Trophoblast cell (in vitro differentiated cells and primary cell): ENCODE measurements around the gene RAB21.

ENCODE experiments used
- DNase-seq, 2 donors: peaks; one replicate each; pipeline ENCODE4 v3.0.0-alpha.2; 2016
- H2AFZ ChIP-seq: 2 replicates; pipeline ENCODE4 v1.6.1; 2013; ENCODE audit warnings: low read length, moderate library complexity, mild to moderate bottlenecking; ENCODE audit not compliant: insufficient read depth, poor library complexity
- H2AK5ac ChIP-seq: 2 replicates; pipeline ENCODE4 v1.6.1; 2013; ENCODE audit warnings: mild to moderate bottlenecking, low read length
- H2BK120ac ChIP-seq: 2 replicates; pipeline ENCODE4 v1.6.1; 2013; ENCODE audit warnings: low read length, mild to moderate bottlenecking, moderate library complexity; ENCODE audit not compliant: insufficient read depth, poor library complexity
- H2BK12ac ChIP-seq: 2 replicates; pipeline ENCODE4 v1.6.1; 2013; ENCODE audit warnings: mild to moderate bottlenecking, low read length, moderate library complexity
- H2BK5ac ChIP-seq: 2 replicates; pipeline ENCODE4 v1.6.1; 2013; ENCODE audit warnings: low read length, low read depth, moderate library complexity, mild to moderate bottlenecking; ENCODE audit not compliant: poor library complexity
- H3K14ac ChIP-seq: 2 replicates; pipeline ENCODE4 v1.6.1; 2013; ENCODE audit warnings: mild to moderate bottlenecking, low read length
- H3K18ac ChIP-seq: 2 replicates; pipeline ENCODE4 v1.6.1; 2013; ENCODE audit warnings: mild to moderate bottlenecking, low read length
- H3K23ac ChIP-seq: 2 replicates; pipeline ENCODE4 v1.6.1; 2013; ENCODE audit warnings: low read length
- H3K27ac ChIP-seq: 2 replicates; pipeline ENCODE4 v1.5.1; 2013; ENCODE audit warnings: low read depth, mild to moderate bottlenecking, inconsistent platforms, low read length, moderate library complexity
- H3K27me3 ChIP-seq: 2 replicates; pipeline ENCODE4 v1.6.1; 2013; ENCODE audit warnings: inconsistent platforms, mild to moderate bottlenecking, low read length, moderate library complexity; ENCODE audit not compliant: insufficient read depth
- H3K36me3 ChIP-seq, 2 experiments: 1 replicate in 1 of 2; 2 replicates in 1 of 2; pipeline ENCODE4 v1.6.1; 2013; ENCODE audit warnings: low read length in 2 of 2, mild to moderate bottlenecking in 2 of 2, moderate library complexity in 1 of 2; ENCODE audit not compliant: insufficient read depth in 2 of 2, control insufficient read depth in 1 of 2
- H3K4ac ChIP-seq: 2 replicates; pipeline ENCODE4 v1.6.1; 2013; ENCODE audit warnings: low read depth, mild to moderate bottlenecking, low read length, moderate library complexity
- H3K4me1 ChIP-seq, 2 experiments: 1 replicate in 1 of 2; 2 replicates in 1 of 2; pipeline ENCODE4 v1.6.1; 2013; ENCODE audit warnings: low read length in 2 of 2, mild to moderate bottlenecking in 2 of 2, moderate library complexity in 1 of 2; ENCODE audit not compliant: insufficient read depth in 2 of 2, control insufficient read depth in 1 of 2
- H3K4me2 ChIP-seq: 2 replicates; pipeline ENCODE4 v1.6.1; 2013; ENCODE audit warnings: inconsistent platforms, mild to moderate bottlenecking, low read length, moderate library complexity
- H3K4me3 ChIP-seq: 2 replicates; pipeline ENCODE4 v1.5.1; 2013; ENCODE audit warnings: mild to moderate bottlenecking, low read depth, low read length, inconsistent platforms
- H3K79me1 ChIP-seq: one replicate; pipeline ENCODE4 v1.6.1; 2013; ENCODE audit warnings: low read length
- H3K79me2 ChIP-seq: 2 replicates; pipeline ENCODE4 v1.6.1; 2013; ENCODE audit warnings: low read length, mild to moderate bottlenecking; ENCODE audit not compliant: control insufficient read depth, insufficient read depth, poor library complexity
- H3K9ac ChIP-seq: 2 replicates; pipeline ENCODE4 v1.6.1; 2013; ENCODE audit warnings: mild to moderate bottlenecking, low read length
- H3K9me3 ChIP-seq: 2 replicates; pipeline ENCODE4 v1.6.1; 2013; ENCODE audit warnings: low read depth, mild to moderate bottlenecking, control low read depth, inconsistent platforms, low read length; ENCODE audit not compliant: insufficient read depth
- H4K12ac ChIP-seq: 2 replicates; pipeline ENCODE4 v1.6.1; 2013; ENCODE audit warnings: low read depth, mild to moderate bottlenecking, low read length, moderate library complexity
- H4K8ac ChIP-seq: 2 replicates; pipeline ENCODE4 v1.6.1; 2013; ENCODE audit warnings: low read depth, mild to moderate bottlenecking, low read length, moderate library complexity
- H4K91ac ChIP-seq: one replicate; pipeline ENCODE4 v1.6.1; 2013; ENCODE audit warnings: low read depth, mild to moderate bottlenecking, low read length, moderate library complexity
- WGBS: extraction: QIAGEN DNeasy Blood & Tissue Kit; methylation state at CpG from one replicate; pipeline ENCODE4 v1.1.7; 2013; ENCODE audit warnings: missing lambda C conversion rate; ENCODE audit not compliant: insufficient read length, insufficient coverage; ENCODE audit errors: extremely low coverage; 5-methylcytosine and 5-hydroxymethylcytosine counted together

Gene RAB21

GRCh38 chr12:71718611-71719010 lies 36.1 kb upstream of the RAB21 start:
- no peak overlapping the region for H3K14ac ChIP-seq
- no peak for DNase-seq
- H3K4me2 ChIP-seq = no peak overlapping the region
- no peak overlapping the region for H4K8ac ChIP-seq
- no peaks in the 10 kb centered on the region for H3K36me3 ChIP-seq
- H2BK120ac ChIP-seq = no peak overlapping the region
- H3K18ac ChIP-seq = no peak overlapping the region
- H3K27me3 ChIP-seq = no peaks in the 10 kb centered on the region
- no peaks in the 10 kb centered on the region for H3K4me1 ChIP-seq
- no peaks in the 10 kb centered on the region for H3K79me1 ChIP-seq
- H2BK5ac ChIP-seq = no peak overlapping the region
- H3K4ac ChIP-seq = no peak overlapping the region
- H3K4me3 ChIP-seq = no peak overlapping the region
- no peak overlapping the region for H4K91ac ChIP-seq
- no peak overlapping the region for H2AFZ ChIP-seq
- H3K27ac ChIP-seq = no peak overlapping the region
- H3K79me2 ChIP-seq = no peaks in the 10 kb centered on the region
- H2AK5ac ChIP-seq = no peak overlapping the region
- no peak overlapping the region for H4K12ac ChIP-seq
- no peak overlapping the region for H3K23ac ChIP-seq
- no peak overlapping the region for H3K9ac ChIP-seq
- H2BK12ac ChIP-seq = no peak overlapping the region
- H3K9me3 ChIP-seq = no peaks in the 10 kb centered on the region

GRCh38 chr12:71719647-71720370 lies 34.9 kb upstream of the RAB21 start:
- H2BK5ac ChIP-seq = no peak overlapping the region
- no peak overlapping the region for H3K4ac ChIP-seq
- no peak overlapping the region for H2BK12ac ChIP-seq
- H3K9me3 ChIP-seq = no peaks in the 10 kb centered on the region
- no peaks in the 10 kb centered on the region for H3K79me1 ChIP-seq
- H3K18ac ChIP-seq = no peak overlapping the region
- no peak overlapping the region for H2AK5ac ChIP-seq
- H2AFZ ChIP-seq = no peak overlapping the region
- H3K79me2 ChIP-seq = no peaks in the 10 kb centered on the region
- peak in 1 of 2 donors; percentile 44 for DNase-seq
- H3K4me1 ChIP-seq = no peaks in the 10 kb centered on the region
- no peak overlapping the region for H4K91ac ChIP-seq
- H2BK120ac ChIP-seq = no peak overlapping the region
- H3K14ac ChIP-seq = no peak overlapping the region
- no peak overlapping the region for H3K4me2 ChIP-seq
- no peak overlapping the region for H4K8ac ChIP-seq
- H3K36me3 ChIP-seq = no peaks in the 10 kb centered on the region
- no CpG with 5 or more reads among the region's 5 CpGs for WGBS
- no peaks in the 10 kb centered on the region for H3K27me3 ChIP-seq
- no peak overlapping the region for H4K12ac ChIP-seq
- H3K27ac ChIP-seq = no peak overlapping the region
- no peak overlapping the region for H3K4me3 ChIP-seq
- no peak overlapping the region for H3K9ac ChIP-seq
- no peak overlapping the region for H3K23ac ChIP-seq

- Histone ChIP-seq H3K4ac (no peak overlapping the region), H4K91ac (no peak overlapping the region), H3K23ac (no peak overlapping the region), H2AK5ac (no peak overlapping the region), H3K36me3 (no peaks in the 10 kb centered on the region), H2AFZ (no peak overlapping the region), H2BK120ac (no peak overlapping the region), H3K27me3 (no peaks in the 10 kb centered on the region), H4K8ac (no peak overlapping the region), H3K27ac (no peak overlapping the region), H4K12ac (no peak overlapping the region), H3K14ac (no peak overlapping the region), H3K79me1 (no peaks in the 10 kb centered on the region), H3K4me3 (no peak overlapping the region), H3K4me2 (no peak overlapping the region), H3K4me1 (no peaks in the 10 kb centered on the region), H3K9me3 (no peaks in the 10 kb centered on the region), H3K9ac (no peak overlapping the region), H3K79me2 (no peaks in the 10 kb centered on the region), H2BK5ac (no peak overlapping the region), H3K18ac (no peak overlapping the region), H2BK12ac (no peak overlapping the region)
- WGBS = no CpG with 5 or more reads among the region's 4 CpGs
- DNase-seq = no peak
Measured at GRCh38 chr12:71721783-71722505, 32.7 kb upstream of the RAB21 start.

- Histone ChIP-seq H3K23ac (no peak overlapping the region), H3K4me2 (no peak overlapping the region), H3K9ac (no peak overlapping the region), H2AFZ (no peak overlapping the region), H2BK12ac (no peak overlapping the region), H3K79me1 (no peaks in the 10 kb centered on the region), H3K4me1 (no peaks in the 10 kb centered on the region), H4K91ac (no peak overlapping the region), H2BK5ac (no peak overlapping the region), H3K14ac (no peak overlapping the region), H2AK5ac (no peak overlapping the region), H4K8ac (no peak overlapping the region), H3K36me3 (no peaks in the 10 kb centered on the region), H3K27ac (no peak overlapping the region), H2BK120ac (no peak overlapping the region), H4K12ac (no peak overlapping the region), H3K27me3 (no peaks in the 10 kb centered on the region), H3K79me2 (no peaks in the 10 kb centered on the region), H3K4ac (no peak overlapping the region), H3K18ac (no peak overlapping the region), H3K4me3 (no peak overlapping the region), H3K9me3 (no peaks in the 10 kb centered on the region)
- no CpG with 5 or more reads among the region's 3 CpGs for WGBS
- DNase-seq = no peak
Measured at GRCh38 chr12:71725011-71725410, 29.7 kb upstream of the RAB21 start.
